HG03558 (cell line): Measurements from ENCODE around the gene TAF11.
"Not testable (repeated sequence)": the region's sequence is repeated elsewhere in the genome, so short reads cannot be mapped to it uniquely, and the experiment has no call there.

Experiments used
- ATAC-seq: cut with Tn5 transposase; IDR thresholded peaks from one replicate; pipeline ENCODE4 v1.9.1; 2021; ENCODE audit warnings: moderate number of reproducible peaks; ENCODE audit not compliant: unreplicated experiment; ENCODE audit errors: extremely low read depth

The TAF11 gene

DNA sequence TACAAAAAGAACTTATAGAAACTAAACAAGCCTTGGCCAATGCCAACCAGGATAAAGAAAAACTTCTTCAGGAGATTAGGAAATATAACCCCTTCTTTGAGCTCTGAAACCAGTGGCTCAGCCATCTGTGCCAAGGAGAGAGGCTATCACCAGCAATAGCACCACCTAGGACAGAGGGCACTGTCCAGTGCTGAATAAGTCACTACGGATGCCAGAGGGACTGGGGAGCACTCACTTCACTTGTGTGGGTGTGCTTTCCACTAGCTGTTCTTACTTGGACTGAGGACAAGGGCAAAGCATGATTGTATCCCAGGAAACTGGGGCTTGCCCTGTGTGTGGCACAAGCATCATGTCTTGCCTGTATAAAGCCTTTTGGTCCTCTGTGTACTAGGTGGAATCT lies 15.5 kb downstream of the TAF11 start:
- no peak for ATAC-seq

- no peak for ATAC-seq
Observed at GRCh38 chr6:34871853-34872252, 16.0 kb downstream of the TAF11 start.

GRCh38 chr6:34867484-34867883 lies 20.4 kb downstream of the TAF11 start:
- no peak for ATAC-seq

DNA sequence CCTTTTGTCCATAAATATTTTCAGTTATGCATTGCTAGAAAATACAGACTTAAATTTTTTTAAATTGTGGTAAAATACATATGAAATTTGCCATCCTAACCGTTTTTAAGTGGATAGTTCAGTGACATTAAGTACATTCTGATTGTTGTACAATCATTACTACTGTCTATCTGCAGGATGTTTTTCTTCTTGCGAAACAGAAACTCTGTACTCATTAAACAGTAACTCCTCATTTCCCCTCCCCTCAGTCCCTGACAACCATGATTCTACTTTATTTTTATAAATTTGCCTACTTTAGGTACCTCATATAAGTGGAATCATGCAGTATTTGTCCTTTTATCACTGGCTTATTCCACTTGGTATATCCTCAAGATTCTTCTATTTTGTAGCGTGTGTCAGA lies 21.3 kb downstream of the TAF11 start:
- ATAC-seq: no peak

DNA sequence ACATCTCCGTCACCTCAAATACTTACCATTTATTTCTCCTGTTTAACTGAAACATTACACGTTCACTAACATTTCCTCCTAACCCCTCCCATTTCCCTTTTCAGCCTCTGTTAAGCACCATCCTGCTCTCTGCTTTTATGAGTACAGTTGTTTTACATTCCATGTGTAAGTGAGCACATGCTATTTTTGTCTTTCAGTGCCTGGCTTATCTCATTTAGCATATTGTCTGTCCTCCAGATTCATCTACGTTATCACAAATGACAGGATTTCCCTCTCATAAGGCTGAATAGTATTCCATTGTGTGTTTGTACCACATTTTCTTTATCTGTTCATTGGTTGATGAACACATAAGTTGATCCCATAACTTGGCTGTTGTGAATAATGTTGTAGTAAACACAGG lies 22.7 kb downstream of the TAF11 start:
- ATAC-seq: no peak

DNA sequence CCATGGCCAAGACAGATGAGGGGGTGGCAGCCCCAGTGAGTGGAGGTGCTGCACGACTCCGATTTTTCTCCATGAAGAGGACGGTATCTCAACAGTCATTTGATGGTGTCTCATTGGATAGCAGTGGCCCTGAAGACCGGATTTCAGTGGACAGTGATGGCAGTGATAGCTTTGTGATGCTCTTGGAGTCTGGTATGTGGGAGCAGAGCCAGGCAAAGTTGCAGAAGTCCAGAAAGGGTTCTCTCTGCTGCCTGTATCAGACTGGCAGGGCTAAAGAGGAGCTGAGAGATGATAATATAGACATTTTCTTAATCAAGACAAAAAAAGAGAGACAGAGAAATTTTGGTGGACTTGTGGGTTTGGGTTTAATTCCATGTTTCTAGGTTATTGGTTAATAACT lies 23.8 kb downstream of the TAF11 start:
- ATAC-seq: no peak

DNA sequence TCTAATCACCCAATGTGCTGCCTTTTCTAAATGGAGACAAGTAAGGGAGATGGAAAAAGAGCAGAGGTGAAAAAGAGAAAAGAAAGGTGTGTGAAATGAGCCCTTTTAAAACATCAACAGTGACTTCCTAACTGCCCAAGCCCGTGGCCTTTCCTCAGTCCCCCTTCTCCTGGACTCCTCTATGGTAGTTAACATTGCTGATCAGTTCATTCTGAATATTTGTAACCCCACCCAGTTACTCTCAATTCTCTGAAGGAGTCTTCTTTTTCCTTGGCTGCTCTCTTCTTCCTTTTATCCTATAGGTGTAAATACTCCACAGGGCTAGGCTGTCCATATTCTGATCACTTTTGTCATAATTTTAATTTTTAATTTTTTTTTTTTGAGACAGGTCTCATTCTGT lies 27.1 kb downstream of the TAF11 start:
- ATAC-seq: no peak

DNA sequence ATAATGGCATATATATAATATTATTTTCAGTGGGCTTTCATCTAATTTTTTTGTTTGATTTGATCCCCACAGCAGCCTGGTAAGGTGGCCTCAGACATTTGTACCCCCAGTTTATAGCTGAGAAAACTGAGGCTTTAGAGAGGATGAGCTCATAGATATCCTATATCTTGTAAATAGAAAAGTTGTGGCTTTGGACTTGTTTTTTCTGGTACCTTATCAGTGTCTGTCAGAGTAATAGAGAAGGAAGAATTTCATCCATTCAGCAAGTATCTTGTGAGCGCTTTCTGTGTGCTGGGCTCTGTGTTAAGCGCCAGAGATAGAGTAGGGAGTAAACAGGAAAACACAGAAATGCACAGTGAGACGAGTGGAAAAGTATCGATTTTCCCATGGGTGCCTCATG lies 27.9 kb downstream of the TAF11 start:
- ATAC-seq: no peak

DNA sequence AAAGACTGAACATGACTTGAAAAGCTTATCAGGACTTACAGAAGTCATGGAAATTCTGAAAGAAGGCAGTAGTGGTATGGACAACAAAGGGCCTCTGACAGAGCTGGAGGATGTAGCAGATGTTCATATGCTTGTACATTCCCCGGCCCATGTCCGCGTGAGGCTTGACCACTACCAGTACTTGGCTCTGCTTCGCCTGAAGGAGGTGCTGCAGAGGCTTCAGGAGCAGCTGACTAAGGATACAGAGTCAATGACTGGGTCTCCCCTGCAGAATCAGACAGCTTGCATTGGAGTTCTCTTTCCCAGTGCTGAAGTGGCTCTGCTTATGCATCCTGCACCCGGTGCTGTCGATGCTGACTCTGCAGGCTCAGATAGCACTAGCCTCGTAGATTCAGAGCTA lies 29.2 kb downstream of the TAF11 start:
- ATAC-seq: no peak

DNA sequence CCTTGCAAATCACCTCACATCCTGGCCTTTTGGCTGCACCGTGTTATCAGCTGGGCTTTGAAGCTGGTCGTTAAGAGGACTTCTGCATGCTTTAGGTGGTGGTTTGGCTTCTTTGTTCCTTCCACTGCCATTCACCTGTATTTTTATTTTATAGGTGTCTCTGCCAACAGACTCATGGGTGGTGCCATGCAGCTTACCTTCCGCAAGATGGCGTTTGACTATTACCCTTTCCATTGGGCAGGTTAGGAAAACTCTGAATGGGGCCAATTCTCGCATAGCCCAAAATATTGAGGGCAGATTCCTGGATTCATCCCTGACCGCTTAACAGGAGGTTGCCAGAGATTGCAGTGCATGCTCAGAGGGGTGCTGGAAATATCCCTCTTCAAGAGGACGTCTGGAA lies 32.4 kb downstream of the TAF11 start:
- no peak for ATAC-seq

DNA sequence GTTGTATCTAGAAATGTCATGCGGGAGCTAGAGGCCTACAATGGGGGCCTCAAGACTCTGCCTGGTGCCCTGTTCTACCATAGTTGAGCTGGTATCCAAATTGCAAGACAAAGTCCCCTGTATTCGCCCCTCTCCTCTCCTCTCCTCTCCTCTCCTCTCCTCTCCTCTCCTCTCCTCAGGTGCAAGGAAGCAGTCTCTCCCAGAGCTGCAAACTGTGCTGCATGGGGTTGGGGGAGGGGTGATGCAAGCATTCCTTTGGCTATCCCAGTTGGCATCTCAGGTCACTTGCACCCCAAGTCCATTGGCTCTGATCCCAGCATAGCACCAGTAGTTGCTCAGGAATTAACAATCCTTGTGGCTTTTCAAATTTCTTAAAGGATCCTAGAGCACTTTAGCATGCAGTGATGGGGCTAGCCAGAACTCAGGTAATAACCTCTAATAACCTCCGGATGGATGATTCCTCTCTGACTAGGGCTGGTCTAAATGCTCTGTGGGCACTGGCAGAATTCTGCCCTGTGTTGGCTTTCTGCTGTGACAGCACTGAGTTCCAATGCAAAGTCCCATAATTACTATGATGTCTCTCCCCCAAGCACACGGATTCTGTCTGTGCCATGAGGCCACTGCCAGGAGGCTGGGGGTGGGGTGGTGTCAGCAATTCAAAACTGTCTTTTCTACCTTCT lies 35.3 kb downstream of the TAF11 start:
- ATAC-seq: no peak

DNA sequence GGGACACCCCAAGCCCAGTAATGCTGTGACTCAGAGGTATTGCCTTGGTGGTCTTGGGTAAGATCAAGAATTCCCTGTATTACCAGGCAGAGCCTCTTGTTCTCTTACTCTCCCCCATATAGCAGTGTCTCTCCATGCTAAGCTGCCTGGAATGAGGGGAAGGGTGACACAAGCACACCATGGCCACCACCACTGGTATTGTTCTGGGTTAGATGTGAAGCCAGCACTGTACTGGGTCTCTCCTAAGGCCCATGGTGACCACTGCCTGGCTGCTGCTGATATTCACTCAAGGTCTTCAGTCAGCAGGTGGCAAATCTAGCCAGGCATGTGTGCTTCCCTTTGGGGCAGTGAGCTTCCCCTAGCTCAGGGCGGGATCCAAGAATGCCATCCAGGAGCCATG lies 36.5 kb downstream of the TAF11 start:
- no peak for ATAC-seq

GRCh38 chr6:34849066-34849465 lies 38.8 kb downstream of the TAF11 start:
- not testable (repeated sequence) for ATAC-seq

DNA sequence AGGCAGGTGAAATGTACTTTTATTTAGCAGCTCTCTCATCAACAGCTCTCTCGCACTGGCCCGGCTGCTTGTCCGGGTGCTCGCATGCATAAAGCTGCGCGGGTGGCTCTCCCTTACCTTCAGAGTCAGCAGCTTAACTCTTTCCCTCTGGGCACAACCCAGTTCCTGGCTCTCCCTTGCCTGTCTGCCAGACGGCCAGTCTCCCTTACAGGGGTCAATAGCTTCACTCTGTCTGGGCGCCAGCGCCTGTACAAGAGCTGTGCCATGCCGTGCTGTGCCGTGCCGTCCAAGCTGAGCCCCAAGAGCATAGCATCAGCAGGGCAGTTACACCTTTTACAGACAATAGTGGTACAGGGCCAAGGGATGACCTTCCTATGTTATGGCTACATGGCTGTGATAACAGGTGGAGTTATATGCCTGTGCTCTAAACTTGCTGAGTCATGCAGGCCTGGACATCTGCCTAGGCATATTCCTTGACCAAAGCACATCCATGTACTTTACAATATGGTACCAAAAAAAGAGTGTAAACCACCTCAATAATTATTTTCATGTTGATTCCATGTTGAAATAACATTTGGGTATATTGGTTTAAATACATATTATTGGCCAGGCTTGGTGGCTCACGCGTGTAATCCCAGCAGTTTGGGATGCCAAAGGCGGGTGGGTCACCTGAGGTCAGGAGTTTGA lies 48.0 kb downstream of the TAF11 start:
- no peak for ATAC-seq

- no peak for ATAC-seq
Observed at GRCh38 chr6:34837528-34837927, 50.3 kb downstream of the TAF11 start.

- no peak for ATAC-seq
Observed at GRCh38 chr6:34836451-34836850, 51.4 kb downstream of the TAF11 start.

DNA sequence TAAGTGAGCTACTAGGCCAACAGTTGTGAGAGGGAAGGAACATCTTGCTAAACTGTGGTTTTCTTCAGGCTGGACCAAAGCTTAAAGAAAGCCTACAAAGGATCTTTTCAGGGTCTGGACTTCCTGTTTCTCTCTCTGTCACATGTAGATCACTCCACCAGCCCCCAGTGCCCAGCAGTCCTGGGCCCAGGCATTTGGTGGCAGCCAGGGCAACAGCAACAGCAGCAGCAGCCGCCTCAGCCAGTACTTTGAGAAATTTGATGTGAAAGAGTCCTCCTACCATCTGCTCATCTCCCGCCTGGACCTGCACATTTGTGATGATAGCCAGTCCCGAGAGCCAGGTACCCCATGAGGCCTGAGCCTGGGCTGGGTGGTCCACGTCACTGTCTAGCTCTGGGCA lies 51.8 kb downstream of the TAF11 start:
- no peak for ATAC-seq

GRCh38 chr6:34834789-34835518 lies 52.9 kb downstream of the TAF11 start:
- ATAC-seq: no peak

DNA sequence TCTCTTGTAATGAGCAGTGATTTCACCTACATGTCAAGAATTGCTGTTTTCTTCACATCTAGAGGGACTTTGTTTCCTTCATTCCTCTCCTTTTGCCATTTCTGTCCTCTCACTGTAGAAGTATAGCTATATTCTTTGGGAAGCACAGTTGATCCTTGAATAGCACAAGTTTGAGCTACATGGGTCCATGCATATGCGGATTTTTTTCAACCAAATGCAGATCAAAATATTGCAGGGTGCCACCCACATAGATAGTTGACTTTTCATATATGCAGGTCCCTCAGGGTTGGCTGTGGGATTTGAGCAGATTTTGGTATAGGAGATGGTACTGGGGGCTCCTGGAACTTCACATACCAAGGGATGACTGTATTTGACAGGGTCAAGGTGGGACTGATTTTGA lies 54.9 kb downstream of the TAF11 start:
- no peak for ATAC-seq

- no peak for ATAC-seq
Observed at GRCh38 chr6:34829137-34829536, 58.7 kb downstream of the TAF11 start.
